ENCODE results near the gene SANBR.
"Not testable (repeated sequence)": the region's sequence is repeated elsewhere in the genome, so short reads cannot be mapped to it uniquely, and the experiment has no call there.

Gene SANBR

DNA sequence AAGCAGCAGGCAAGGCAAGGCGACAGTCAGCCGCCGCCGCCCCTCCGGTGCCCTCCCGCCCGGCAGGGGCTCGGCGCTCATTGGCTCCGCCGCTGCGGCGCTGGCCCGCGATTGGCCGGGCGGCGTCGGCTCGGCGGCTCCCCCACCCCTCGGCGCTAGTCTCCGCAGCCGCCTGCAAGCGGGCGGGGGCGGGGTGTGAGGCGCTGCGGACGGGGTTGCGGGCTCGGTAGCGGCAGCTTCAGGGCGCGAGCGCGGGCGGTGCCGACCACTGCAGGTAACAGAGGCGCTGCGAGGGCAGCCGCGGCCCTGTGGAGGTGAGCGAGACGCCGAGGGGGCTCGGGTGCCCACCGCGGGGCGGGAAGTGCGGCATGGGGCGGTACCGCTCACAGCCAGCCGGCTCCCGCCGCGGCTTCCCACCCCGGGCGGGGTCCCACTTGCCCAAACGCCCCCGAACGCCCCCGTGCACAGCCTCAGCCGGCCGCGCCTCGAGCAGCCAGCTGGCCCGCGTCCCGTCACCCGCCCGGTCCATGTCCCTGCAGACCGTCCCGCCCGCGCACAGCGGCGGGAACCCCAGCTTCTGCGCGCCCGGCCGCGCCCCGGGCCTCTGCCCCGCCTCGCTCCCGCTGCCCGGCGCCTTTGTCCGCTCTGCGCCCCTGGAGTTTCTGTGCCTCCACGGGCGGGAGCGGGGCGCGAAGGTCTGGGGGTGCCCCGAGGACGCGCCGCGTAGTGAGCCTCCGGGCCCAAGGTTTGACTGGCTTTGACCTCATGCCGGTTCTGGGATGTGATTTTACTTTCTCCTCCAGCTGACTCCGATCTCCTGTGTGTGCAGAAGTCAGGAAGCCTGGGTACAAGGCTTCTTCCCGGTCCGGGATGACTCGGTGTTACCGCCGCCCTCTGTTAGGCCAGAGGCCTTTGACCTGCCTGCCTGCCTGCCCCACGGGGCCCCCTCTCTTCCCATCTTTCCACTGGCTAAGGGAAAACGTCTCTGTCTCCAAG is at the start of gene SANBR:
Gene SANBR (plus strand): TSS at position 158 of the 996 bp plus-strand sequence. CDS start 4,480 bp downstream, outside the sequence.
- peak; percentile 57 to 69 for DNase-seq (ENCODE audit: low read depth in 1 of 2, low spot score in 1 of 2)

DNA sequence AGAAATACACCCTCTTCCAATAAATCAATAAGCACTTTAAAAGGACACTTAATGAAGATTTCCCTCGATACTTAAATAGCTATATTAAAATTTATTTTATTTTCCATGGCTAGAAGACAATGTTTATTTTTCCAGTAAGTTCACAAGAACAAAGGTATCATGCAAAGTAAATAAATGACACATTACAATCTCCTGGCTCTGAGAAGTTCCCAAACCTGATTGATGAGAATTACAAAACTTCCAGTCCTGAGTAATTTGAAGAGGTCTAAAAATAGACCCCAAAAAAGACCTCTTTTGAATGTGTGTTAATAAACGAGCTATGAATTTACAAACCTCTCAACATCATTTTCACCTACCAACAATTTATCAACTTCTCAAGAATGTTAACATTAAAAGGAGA is 49.7 kb upstream of the SANBR start:
- DNase-seq (ENCODE audit: low read depth in 1 of 2, low spot score in 1 of 2): no peak

DNA sequence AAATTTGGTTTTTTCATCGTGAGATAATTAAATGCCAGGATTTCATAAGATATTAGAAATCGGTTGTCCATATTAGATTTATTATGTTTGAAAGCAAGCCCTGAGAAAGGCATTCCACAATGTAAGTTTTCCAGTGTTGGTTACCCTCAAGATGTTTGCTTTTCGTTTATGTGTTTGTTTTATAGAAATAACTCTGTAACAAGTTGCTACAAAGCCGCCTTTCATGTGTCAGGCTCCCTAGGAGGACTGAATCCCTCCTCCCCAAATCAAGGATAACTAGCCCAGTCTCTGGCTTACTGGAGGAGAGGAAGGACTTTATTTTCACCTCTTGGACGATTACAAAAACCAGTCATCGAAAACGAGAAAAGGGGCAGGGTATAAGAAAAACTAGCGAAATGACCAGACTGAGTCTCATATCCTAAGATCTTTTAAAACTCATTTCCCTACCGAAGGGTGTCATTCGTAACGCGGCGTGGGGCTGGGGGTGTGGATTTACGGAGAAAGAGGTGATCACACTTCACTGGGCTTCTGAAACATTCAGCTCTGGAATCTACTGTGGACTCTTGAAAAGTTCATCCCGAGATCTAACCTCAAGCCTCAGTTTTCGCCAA is 49.2 kb upstream of the SANBR start:
- no peak for DNase-seq (ENCODE audit: low read depth in 1 of 2, low spot score in 1 of 2)

DNA sequence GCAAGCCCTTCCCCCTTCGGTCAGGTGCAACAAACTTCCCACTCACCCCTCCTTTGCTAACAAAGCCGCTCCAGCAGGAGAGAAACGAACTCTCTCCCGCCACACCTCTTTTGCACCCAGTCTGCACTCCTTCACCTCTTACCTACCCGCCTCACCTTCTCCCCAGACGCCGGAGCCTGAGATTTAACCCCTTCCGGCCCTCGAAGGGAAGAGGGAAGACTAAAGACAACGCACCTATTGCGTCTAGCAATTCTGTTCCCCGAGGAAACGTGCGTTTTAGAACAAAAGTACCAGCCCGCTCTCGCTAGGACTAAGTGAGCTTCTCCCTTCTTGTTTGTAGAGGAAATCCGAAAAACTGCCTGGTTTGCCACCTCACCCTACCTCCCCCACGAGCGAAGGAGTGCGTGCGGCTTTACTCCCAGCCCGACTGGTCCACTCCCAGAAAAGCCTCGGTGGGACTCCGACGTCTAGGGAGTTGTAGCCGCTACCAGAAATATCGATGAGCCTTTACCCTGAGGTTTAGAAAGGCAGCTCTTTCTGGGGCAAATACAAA is 48.6 kb upstream of the SANBR start:
- DNase-seq (ENCODE audit: low read depth in 1 of 2, low spot score in 1 of 2): peak; percentile 66 to 67

DNA sequence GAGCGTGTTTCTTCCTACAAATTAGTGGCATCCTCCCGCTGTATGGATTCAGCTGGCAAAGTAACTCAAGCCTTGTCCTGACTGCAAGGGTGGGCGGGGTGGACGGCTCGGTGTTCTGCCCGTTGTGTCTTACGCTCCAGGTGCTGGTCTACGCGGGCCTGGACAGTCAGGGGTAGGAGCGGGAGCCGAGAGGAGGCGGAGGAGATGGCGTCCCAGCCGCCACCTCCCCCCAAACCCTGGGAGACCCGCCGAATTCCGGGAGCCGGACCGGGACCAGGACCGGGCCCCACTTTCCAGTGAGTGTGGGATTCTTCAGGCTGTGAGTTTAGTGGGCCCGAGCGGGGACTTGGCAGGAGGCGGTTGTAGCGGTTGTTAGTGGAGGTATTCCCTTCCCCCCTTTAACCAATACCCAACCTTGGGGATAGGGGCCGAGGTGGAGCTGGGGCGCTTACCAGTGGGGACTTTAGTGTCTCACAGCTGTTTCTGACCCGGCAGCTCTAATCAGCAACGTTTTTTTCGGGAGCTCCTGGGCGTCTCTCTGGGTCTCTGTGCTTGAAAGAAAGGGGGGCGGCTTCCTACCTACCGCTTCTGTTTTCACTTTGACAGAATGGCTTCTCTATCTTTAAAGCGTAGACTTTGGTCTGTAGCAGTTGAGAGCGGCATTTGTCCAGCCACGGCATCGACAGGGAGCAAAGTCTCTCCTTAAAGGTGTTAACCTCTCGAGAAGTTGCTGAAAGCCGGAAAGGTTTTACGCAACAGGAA is 47.9 kb upstream of the SANBR start, which contains the start of the genes PEX13 and PUS10:
Gene PEX13 (plus strand): TSS at position 165 of the 762 bp plus-strand sequence. CDS start 40 bp downstream, at position 205.
Gene PUS10 (minus strand): TSS at position 700 of the 762 bp plus-strand sequence. CDS start 6,365 bp downstream, outside the sequence.
- DNase-seq (ENCODE audit: low read depth in 1 of 2, low spot score in 1 of 2): peak; percentile 53 to 59

DNA sequence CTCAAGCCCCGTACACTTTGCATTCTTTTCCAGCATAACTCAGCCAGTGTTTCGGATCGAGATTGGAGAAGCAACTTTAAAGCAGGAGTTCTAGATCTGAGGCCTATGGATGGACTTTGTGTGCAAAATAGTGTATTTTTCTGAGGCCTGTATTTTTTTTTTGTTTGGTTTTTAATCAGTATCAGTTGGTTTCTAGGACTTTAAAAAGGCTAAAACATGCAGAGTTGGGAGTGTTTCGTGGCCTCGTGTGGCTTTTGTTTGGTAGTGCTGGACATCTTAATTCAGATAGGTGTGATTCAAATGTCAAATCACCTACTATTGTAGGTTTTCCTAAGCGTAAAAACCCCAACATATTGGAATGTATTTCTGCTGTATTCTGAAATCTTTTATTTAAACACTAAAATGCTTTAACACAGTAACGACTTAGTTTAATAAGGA is 47.3 kb upstream of the SANBR start:
- DNase-seq (ENCODE audit: low read depth in 1 of 2, low spot score in 1 of 2): no peak

DNA sequence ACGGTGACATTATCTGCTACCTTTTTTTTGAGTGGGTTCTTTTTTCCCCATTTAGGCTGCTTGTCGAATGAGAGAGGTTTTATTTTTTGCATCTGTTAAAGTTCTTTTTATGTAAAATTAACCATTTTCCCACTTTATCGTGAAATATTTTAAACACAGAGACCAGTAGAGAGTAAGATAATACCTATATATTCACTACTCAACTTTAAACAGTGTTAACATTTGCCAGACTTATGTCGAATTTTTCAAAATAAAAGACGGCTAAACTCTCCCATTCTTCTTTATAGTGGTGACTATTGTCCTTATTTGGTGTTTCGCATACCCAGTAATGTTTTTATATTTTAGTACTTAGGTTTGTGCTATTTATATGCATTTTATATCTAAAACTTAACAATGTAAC is 46.9 kb upstream of the SANBR start:
- no peak for DNase-seq (ENCODE audit: low read depth in 1 of 2, low spot score in 1 of 2)

DNA sequence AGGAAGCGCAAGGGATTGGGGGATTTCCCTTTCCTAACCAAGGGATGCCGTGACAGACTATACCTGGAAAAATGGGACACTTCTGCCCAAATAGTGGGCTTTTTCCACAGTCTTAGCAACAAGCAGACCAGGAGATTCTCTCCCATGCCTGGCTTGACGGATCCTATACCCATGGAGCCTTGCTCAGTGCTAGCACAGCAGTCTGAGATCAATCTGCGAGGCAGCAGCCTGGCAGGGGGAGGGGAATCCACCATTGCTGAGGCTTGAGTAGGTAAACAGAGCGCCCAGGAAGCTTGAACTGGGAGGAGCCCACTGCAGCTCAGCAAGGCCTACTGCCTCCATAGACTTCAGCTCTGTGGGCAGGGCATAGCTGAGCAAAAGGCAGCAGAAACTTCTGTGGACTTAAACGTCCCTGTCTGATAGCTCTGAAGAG is 44.4 kb upstream of the SANBR start:
- no peak for DNase-seq (ENCODE audit: low read depth in 1 of 2, low spot score in 1 of 2)

DNA sequence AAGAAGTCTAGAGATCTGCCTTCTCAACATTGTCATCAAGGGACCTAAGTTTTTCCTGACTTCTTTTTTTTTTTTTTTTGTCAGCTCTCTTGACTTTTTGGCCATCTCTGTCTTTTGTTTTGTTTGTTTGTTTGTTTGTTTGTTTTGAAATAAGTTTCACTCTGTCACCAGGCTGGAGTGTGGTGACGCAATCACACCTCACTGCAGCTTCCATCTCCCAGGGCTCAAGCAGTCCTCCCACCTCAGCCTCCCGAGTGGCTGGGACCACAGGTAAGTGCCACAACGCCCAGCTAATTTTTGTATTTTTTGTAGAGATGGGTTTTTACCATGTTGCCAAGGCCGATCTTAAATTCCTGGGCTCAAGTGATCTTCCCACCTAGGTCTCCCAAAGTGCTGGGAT is 42.0 kb upstream of the SANBR start:
- no peak for DNase-seq (ENCODE audit: low read depth in 1 of 2, low spot score in 1 of 2)

DNA sequence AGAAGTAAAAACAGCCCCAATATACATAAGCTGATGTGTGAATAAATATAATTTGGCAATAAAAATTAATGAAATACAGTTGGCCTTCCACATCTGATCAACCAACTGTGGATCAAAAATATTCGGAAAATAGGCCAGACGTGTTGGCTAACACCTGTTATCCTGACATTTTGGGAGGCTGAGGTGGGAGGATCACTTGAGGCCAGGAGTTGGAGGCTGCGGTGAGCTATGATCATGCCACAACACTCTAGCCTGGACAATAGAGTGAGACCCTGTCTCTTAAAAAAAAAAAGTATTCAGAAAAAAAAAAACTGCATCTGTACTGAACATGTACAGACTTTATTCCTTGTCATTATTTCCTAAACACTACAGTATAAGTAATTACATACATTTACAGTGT is 36.1 kb upstream of the SANBR start:
- no peak for DNase-seq (ENCODE audit: low read depth in 1 of 2, low spot score in 1 of 2)

DNA sequence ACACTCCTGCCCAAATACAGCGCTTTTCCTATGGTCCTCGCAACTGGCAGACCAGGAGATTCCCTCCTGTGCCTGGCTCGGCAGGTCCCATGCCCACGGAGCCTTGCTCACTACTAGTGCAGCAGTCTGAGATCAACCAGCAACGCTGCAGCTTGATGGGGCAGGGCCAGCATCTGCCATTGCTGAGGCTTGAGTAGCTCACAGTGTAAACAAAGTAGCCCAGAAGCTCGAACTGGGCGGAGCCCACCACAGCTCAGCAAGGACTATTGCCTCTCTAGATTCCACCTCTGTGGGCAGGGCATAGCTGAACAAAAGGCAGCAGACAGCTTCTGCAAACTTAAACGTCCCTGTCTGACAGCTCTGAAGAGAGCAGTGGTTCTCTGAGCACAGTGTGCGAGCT is 31.1 kb upstream of the SANBR start:
- DNase-seq (ENCODE audit: low read depth in 1 of 2, low spot score in 1 of 2): not testable (repeated sequence)

DNA sequence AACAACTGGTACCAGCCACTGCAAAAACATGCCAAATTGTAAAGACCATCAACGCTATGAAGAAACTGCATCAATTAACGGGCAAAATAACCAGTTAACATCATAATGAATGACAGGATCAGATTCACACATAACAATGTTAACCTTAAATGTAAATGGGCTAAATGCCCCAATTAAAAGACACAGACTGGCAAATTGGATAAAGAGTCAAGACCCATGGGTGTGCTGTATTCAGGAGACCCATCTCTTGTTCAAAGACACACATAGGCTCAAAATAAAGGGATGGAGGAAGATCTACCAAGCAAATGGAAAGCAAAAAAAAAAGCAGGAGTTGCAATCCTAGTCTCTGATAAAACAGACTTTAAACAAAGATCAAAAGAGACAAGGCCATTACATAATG is 29.0 kb upstream of the SANBR start:
- DNase-seq (ENCODE audit: low read depth in 1 of 2, low spot score in 1 of 2): not testable (repeated sequence)

DNA sequence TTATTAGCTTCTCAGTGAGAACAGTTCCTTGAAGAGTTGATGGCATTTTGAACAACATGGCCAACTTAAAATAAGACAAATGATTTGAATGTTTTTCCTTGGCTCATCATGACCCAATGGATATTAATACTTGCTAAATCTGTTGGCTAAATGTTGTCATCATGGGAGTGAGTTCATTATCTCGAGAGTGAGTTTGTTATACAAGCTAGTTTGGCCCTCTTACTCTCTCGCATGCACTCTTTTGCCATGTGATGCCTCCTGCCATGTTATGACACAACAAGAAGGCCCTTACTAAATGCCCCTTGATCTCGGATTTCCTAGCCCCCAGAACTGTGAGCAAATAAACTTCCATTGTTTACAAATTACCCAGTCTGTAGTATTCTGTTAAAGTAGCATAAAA is 22.9 kb upstream of the SANBR start:
- no peak for DNase-seq (ENCODE audit: low read depth in 1 of 2, low spot score in 1 of 2)

DNA sequence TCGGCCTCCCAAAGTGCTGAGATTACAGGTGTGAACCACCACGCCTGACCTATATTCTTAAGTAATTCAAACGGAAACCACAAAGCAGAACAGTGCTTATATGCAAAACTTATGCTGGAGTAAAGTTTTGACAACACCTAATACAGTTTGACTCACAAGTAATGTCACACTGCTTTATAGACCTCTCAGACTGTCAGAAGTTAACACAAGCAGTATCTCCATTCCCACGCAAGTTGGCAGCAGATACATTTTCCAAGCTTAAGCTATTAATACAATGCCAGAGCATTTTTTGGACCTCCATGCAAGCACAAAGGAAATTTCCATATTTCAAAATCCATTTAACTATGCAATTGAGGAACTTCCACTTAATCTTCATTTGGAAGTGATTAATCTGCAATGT is 21.0 kb upstream of the SANBR start:
- DNase-seq (ENCODE audit: low read depth in 1 of 2, low spot score in 1 of 2): no peak

DNA sequence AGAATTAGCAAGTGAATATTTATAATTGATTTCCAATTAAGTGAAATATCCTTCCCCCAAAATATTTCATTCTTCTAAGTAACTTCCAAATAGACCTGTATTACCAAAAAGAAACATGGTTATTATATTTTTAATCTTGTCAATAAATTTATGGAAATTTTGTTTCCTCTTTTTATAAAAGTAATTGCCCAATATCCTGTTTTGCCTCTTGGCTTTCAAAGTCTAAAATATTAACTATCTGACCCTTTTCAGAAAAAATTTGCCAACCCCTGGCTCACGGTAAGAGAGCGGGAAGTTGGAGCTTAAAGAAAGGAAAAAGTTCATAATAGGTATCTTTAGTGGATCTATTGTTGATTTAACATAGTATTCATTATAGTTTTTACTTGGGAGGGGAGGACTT is 20.4 kb upstream of the SANBR start:
- no peak for DNase-seq (ENCODE audit: low read depth in 1 of 2, low spot score in 1 of 2)

DNA sequence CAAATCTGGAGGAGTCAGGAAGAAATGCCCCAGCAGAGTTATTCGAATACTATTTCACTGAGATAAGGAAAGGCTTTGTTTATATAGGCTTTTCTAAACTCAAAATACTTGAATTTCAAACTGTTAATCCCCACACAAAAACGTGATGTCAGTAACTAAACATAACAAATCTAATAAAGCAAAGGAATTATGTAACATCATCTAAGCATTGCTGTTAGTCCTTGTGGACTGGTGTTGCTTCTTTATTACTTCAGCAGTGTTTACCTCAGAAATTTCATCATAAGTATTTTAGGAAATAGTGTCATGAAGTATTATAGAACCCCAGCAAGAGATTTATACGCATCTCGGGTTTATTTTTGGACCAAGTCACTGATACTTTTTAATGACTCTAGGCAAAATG is 19.7 kb upstream of the SANBR start:
- DNase-seq (ENCODE audit: low read depth in 1 of 2, low spot score in 1 of 2): no peak

DNA sequence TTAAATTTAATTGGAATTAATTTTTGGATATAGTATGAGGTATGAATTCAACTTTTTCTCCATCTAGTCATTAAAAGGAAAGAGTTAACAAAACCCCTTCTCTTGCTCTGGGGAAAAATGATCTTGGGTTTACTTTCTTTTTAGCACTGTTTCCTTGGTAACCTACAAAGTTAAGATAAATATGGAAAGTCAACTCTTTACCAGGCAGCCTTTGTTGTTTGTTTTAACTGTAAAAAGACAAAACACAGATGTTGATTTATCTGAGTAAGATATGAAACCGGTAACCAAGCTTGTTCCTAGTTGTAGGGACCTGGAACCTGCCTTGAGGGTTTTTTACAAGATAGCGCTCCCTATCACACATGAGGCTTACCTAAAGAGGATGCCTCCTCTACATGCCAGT is 10.1 kb upstream of the SANBR start:
- no peak for DNase-seq (ENCODE audit: low read depth in 1 of 2, low spot score in 1 of 2)

DNA sequence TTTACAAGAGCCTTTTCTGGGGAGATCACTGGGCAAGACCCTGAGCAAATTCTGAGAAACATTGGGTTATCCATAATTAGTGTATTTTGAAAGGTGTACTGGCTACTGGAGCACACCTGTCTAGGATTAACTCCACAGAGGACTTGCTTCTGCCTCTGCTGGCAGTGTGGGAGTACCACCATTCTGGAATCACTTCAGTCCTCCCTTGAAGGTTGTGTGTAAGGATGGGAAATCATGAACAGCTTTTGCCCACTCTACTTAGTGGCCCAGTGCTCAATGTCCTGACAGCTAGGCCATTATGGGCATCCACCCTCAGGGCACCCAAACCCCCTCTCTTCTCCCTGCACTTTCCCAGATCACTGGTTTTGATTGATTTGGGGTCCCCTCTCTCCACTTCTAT is 8.1 kb upstream of the SANBR start:
- no peak for DNase-seq (ENCODE audit: low read depth in 1 of 2, low spot score in 1 of 2)

DNA sequence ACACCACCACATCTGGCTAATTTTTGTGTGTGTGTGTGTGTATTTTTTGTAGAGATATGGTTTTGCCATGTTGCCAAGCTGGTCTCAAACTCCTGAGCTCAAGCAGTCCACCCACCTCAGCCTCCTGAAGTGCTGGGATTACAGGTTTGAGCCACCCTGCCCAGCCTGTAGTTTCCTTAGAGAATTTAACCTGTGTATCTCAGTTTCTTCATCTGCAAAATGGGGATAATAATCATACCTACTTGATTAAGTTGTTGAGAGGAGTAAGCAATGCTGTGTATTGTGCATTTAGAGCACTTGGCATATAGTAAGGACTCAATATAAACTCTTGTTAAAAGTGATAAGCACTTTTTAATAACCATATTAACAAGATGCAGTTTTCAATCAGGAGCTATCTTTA is 6.3 kb upstream of the SANBR start:
- no peak for DNase-seq (ENCODE audit: low read depth in 1 of 2, low spot score in 1 of 2)

DNA sequence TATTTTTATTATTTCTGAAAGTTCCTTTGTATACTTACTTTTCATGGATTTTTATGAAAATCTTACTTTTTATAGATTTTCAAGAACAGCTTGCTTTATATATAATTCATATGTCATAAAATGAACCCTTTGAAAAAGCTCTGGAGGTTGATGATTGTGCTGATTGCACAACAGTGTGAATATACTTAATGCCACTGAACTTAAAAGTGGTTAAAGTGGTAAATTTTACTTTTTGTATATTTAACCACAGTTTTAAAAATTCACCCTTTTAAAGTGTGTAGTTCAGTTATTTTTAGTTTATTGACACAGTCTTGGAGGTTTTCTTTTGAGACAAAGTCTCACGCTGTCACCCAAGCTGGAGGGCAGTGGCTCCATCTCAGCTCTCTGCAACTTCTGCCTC is 8.4 kb downstream of the SANBR start:
- no peak for DNase-seq (ENCODE audit: low read depth in 1 of 2, low spot score in 1 of 2)

DNA sequence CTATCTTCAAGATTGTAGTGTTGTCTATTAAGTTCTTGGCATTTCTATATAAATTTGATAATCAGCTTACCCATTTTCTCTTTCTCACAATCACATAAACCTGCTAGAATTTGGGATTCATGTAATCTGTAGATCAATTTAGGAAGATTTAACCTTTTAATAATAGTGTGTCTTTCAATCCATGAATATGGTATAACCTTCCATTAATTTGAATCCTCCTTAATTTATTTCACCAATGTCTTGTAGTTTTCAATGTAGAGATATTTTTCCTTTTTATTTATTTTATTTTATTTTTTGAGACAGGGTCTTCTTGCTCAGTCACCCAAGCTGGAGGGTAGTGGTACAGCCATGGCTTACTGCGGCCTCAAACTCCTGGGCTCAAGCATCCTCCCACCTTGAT is 20.2 kb downstream of the SANBR start:
- DNase-seq (ENCODE audit: low read depth in 1 of 2, low spot score in 1 of 2): no peak

Data from activated CD4-positive, alpha-beta T cell treated with anti-CD3 and anti-CD28 coated beads, Interleukin-2, amount 50 U/mL, for 24 hours (primary cell).